ENCODE measurements around the gene DNAJC27.

DNAJC27 gene

DNA sequence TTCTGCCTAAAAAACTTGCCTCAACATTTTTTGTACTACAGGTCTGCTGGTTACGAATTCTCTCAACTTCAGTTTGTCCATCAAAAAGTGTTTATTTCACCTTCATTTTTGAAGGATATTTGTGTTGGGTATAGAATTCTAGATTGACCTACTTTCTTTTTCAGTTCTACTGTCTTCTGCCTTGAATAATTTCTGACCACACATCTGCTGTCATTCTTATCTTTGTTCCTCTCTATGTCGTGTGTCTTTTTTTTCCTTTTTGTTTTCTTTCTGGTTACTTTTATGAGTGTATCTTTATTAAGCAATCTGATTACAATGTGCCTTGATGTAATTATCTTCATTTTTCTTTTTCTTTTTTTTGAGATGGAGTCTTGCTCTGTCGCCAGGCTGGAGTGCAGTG is 77.0 kb downstream of the DNAJC27 start:
- FAIRE-seq: no peak
- no peak for TF ChIP-seq POLR2A (IDR thresholded peaks at IDR 0.05; ENCODE audit: low read depth, low read length)
- no peak for DNase-seq (ENCODE audit: insufficient read length, low spot score)

DNA sequence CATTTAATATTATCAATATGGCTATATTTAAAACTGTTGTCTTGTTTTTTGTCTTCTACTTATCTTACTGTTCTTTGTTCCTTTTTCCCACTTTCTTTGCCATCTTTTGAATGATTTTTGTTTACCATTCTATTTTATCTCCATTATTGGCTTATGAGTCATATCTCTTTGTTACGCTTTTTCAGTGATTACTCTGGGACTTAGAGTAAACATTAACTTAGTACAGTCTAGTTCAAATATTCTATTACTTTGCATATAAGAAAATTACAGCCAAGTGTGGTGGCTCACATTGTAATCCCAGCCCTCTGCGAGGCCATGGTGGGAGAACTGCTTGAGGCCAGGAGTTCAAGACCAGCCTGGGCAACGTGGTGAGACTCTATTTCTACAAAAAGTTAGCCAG is 77.8 kb downstream of the DNAJC27 start:
- no peak for TF ChIP-seq POLR2A (IDR thresholded peaks at IDR 0.05; ENCODE audit: low read depth, low read length)
- FAIRE-seq (no peak), DNase-seq (ENCODE audit: insufficient read length, low spot score) (no peak)
